Right atrium auricular region (tissue), 2 donors: Measurements from ENCODE around the gene PRPF19. TPM values are rescaled to one million over a fixed set of nuclear protein-coding genes. Genes with fewer than 3 reads are reported as not detected.

Experiments
- DNase-seq: peaks from one replicate; pipeline ENCODE4 v3.0.0-alpha.2; 2019; ENCODE audit warnings: low spot score
- H3K27ac ChIP-seq, 2 donors: fragments of 200-600 bp; sonication (generic); 1 replicate in 1 of 2; 2 replicates in 1 of 2; pipeline ENCODE4 v1.5.1; 2016 to 2019
- H3K27me3 ChIP-seq, 2 donors: fragments of 200-600 bp; sonication (generic); one replicate each; pipeline versions ENCODE4 v1.5.1 to v1.6.0; 2017 to 2019
- H3K36me3 ChIP-seq: fragments of 200-600 bp; sonication (generic); one replicate; pipeline ENCODE4 v1.5.1; 2016
- H3K4me1 ChIP-seq, 2 donors: fragments of 200-600 bp; sonication (generic); one replicate each; pipeline versions ENCODE4 v1.5.1 to v1.6.0; 2017 to 2019
- H3K4me3 ChIP-seq, 2 donors: fragments of 200-600 bp; sonication (generic); 1 replicate in 1 of 2; 2 replicates in 1 of 2; pipeline ENCODE4 v1.5.1; 2017 to 2019; ENCODE audit warnings: mild to moderate bottlenecking in 1 of 2, moderate library complexity in 1 of 2
- H3K9me3 ChIP-seq, 2 donors: fragments of 200-600 bp; sonication (generic); one replicate each; pipeline ENCODE4 v1.5.1; 2019
- CTCF ChIP-seq, 2 donors: fragments of 200-600 bp; sonication (generic); IDR thresholded peaks; one replicate each; pipeline ENCODE4 v1.5.1; 2019; ENCODE audit warnings: antibody characterized with exemption in 2 of 2
- total RNA-seq, 2 donors: library from RNA; depleted of rRNA; stranded (reverse); fragments of >200 nt; gene quantifications; one replicate each; pipeline ENCODE4 v1.1.0, GENCODE V29; 2016

PRPF19 gene
- total RNA-seq, 2 donors from 2014 or later, result 20.3 to 46.2 TPM

DNA sequence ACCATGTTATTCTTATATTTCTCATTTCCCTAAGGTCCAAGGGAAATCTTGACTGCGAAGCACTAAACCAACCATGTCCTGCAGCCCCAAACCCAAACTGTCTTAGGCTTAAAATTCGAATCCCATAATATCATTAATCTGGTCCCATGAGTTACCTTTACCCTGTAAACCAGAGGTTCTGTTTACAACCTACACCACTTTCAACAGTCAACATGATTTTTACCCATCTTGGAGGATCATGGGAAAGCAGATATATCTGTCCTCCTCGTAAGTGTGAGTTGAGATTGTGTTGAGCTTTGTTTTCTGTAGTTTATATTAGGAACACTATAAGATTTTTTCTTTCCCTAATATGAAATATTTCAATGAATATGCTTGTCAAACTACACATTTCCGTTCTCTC lies 6.4 kb downstream of the PRPF19 start:
- Histone ChIP-seq H3K4me1 (peaks cover 0 to 10% of the 10 kb centered on the region in 2 donors), H3K36me3 (peaks cover 71% of the 10 kb centered on the region), H3K9me3 (no peaks in the 10 kb centered on the region), H3K4me3 (no peak overlapping the region), H3K27ac (no peak overlapping the region), H3K27me3 (no peaks in the 10 kb centered on the region)
- no peak for DNase-seq
- no peak for TF ChIP-seq CTCF (IDR thresholded peaks at IDR 0.05)

DNA sequence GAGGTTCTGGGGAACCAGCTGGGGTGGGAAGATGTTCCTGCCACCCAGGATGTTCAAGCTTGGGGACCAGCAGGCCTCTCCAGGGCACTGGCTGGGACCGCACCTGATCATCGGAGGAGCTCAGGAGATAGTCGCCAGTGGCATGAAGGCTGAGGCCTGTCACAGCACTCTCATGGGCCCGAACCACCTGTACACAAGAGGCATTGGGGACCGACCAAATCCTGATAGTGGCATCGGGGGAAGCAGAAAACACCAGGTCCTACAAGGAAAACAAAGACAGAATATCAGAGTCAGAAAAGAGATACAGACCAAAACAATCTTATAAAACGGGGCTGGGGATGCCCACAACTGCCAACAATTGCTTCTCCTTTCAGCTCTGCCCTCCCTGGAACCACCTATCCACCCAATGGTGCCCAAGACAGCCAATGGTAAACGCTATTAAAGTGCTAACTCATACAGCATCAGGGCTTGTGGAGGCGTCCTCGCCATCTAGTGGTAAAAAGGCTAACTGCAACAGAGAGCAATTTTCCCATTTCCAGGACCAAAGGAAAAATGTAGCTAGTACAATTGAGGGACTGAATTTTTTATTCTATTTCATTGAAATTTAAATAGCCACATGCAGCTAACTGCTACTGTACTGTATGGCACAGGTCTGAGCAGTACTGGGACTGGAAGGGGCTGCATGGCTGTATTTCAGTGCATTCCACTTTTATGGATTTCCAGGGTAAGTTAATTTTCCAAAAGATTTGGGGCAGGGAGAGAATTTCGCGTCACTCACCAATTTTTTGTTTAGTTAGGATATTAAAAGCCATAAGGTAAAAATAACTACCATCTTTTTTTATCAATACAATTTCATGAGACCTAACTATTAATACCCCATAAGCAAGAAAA lies 7.1 kb downstream of the PRPF19 start:
- H3K27me3 ChIP-seq, result no peaks in the 10 kb centered on the region
- H3K4me3 ChIP-seq, result no peak overlapping the region
- no peaks in the 10 kb centered on the region for H3K9me3 ChIP-seq
- H3K4me1 ChIP-seq, result peaks cover 0 to 3% of the 10 kb centered on the region in 2 donors
- TF ChIP-seq CTCF (IDR thresholded peaks at IDR 0.05), result peak; percentile 89 to 96
- peak overlapping the region in 1 of 2 donors; percentile 20 for H3K27ac ChIP-seq
- H3K36me3 ChIP-seq, result peaks cover 77% of the 10 kb centered on the region
- DNase-seq, result no peak

DNA sequence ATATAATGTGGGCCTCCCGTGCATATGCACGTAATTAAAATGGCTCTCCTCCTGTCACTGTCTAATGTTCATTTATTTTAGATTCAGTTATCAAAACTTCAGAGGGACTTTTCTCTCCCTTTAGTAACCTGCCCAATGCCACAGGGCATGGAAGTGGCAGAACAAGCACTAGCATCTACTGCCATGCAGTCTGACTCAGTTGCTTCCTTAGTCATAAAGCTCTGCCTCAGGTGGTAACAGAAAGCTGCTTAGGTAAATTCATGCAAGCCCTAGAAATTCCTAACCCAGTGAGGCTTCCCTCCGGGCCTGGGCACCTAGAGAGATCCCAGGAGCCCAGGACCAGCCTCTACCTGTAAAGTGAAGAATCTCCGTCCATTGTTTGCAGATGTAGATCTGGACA lies 8.9 kb downstream of the PRPF19 start:
- DNase-seq, result no peak
- no peaks in the 10 kb centered on the region for H3K27me3 ChIP-seq
- TF ChIP-seq CTCF (IDR thresholded peaks at IDR 0.05), result no peak
- no peak overlapping the region for H3K27ac ChIP-seq
- no peak overlapping the region for H3K4me3 ChIP-seq
- no peaks in the 10 kb centered on the region for H3K4me1 ChIP-seq
- no peaks in the 10 kb centered on the region for H3K9me3 ChIP-seq
- peaks cover 79% of the 10 kb centered on the region for H3K36me3 ChIP-seq

DNA sequence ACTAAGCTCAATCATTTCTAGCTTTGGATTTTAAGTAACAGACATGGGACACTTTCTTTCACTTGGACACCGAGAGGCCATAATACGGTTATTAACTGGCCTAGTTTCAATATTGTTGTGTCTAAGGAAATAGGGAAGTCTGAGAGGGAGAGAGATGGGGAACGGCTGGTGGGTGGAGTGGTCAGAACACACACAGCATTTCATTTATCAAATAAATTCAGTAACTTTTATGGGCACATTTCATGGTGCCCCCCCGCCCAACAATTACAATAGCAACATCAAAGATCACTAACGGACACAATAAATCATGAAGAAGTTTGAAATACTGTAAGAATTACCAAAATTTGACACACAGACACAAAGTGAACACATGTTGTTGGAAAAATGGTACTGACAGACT lies 10.7 kb downstream of the PRPF19 start:
- Histone ChIP-seq H3K27me3 (no peaks in the 10 kb centered on the region), H3K9me3 (no peaks in the 10 kb centered on the region), H3K27ac (no peak overlapping the region), H3K4me1 (peaks cover 0 to 7% of the 10 kb centered on the region in 2 donors), H3K36me3 (peaks cover 68% of the 10 kb centered on the region), H3K4me3 (no peak overlapping the region)
- no peak for TF ChIP-seq CTCF (IDR thresholded peaks at IDR 0.05)
- DNase-seq, result no peak

DNA sequence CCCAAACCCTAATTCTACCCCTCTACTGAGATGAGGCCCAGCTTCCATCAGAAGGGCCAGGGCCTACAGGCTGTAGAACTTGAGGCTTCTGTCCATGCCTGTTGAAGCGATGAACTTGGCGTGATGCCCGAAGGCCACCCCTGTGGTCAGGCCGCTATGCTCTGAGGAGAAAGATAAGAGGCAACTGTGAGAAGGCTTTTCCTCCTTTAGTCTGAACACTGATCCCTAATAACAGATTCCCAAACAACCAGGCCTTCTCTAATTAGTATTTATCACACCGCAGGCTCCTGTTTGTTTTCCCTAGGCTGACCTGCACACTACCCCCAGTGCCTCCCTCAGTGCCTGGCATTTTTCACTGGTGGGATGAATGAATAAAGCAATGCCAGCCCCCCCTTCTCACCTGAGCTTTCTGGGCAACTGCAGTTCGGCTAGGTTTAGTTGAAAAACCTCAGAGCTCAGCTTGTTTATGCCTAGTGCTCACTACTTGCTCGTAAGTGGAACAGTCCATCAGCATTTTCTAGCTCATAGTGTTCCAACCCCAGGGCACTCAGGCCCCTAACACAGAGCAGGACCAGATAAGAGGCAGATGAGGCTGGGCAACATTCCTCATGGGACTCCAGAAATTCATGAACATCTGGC lies 15.2 kb downstream of the PRPF19 start:
- Histone ChIP-seq H3K9me3 (no peaks in the 10 kb centered on the region), H3K36me3 (peaks cover 34% of the 10 kb centered on the region), H3K4me3 (no peak overlapping the region), H3K27me3 (no peaks in the 10 kb centered on the region), H3K27ac (peak overlapping the region in 1 of 2 donors; percentile 41), H3K4me1 (peaks cover 0 to 19% of the 10 kb centered on the region in 2 donors)
- no peak for DNase-seq
- no peak for TF ChIP-seq CTCF (IDR thresholded peaks at IDR 0.05)
